Activated CD4-positive, alpha-beta T cell treated with anti-CD3 and anti-CD28 coated beads for 36 hours (primary cell): ENCODE measurements around the gene NBEAL2. TPM values are rescaled to one million over a fixed set of nuclear protein-coding genes. Genes with fewer than 3 reads are reported as not detected.

Experiments
- ATAC-seq: fragments of 200-7000 bp; cut with Tn5 transposase; one replicate; pipeline ENCODE4 v1.10.0; 2021; ENCODE audit warnings: mild to moderate bottlenecking, moderate library complexity
- CTCF ChIA-PET: fragments of 350-600 bp; sonication (Branson Sonifier 250); formaldehyde crosslinking; loops from one replicate; lab custom pipeline; 2021; ENCODE audit warnings: antibody characterized with exemption; lab: Charles Lee
- POLR2A ChIA-PET: fragments of 350-600 bp; sonication (Branson Sonifier 250); formaldehyde crosslinking; loops from one replicate; lab custom pipeline; 2021; ENCODE audit warnings: antibody characterized with exemption, inconsistent platforms; lab: Charles Lee
- DNase-seq: peaks from one replicate; pipeline ENCODE4 v3.0.0-alpha.2; 2020
- H3K27ac Mint-ChIP-seq: one replicate; pipeline ENCODE4 v1.8.0; 2021; ENCODE audit warnings: mixed read lengths
- H3K27me3 Mint-ChIP-seq: one replicate; pipeline ENCODE4 v1.8.0; 2021; ENCODE audit warnings: mixed read lengths
- H3K36me3 Mint-ChIP-seq: one replicate; pipeline ENCODE4 v1.8.0; 2021; ENCODE audit warnings: low read depth, mixed read lengths
- H3K4me1 Mint-ChIP-seq: one replicate; pipeline ENCODE4 v1.8.0; 2021; ENCODE audit warnings: mixed read lengths
- H3K4me3 Mint-ChIP-seq: one replicate; pipeline ENCODE4 v1.8.0; 2021; ENCODE audit warnings: mild to moderate bottlenecking, moderate library complexity, mixed read lengths
- H3K9me3 Mint-ChIP-seq: one replicate; pipeline ENCODE4 v1.8.0; 2021; ENCODE audit warnings: low read depth, mixed read lengths
- intact Hi-C, 2 experiments: fragments of 100-400 bp; cut with DNase I in 1 of 2; cut with micrococcal nuclease in 1 of 2; formaldehyde crosslinking; loops; one replicate each; pipeline versions ENCODE4 v1.14.2 to v1.15.1; 2022 to 2024; cut with DNase I, micrococcal nuclease
- total RNA-seq, 2 experiments: library from RNA; stranded (reverse); gene quantifications; one replicate each; pipeline ENCODE4 v1.2.3, GENCODE V29; 2021

NBEAL2 gene
- total RNA-seq, 2 experiments from 2014 or later = 83.4 to 84.9 TPM

- POLR2A ChIA-PET = interaction anchor here (0.7 kb wide), 1 partner anchor 94 kb away, joined by 4 read pairs; no protein-coding TSS in a partner anchor
- CTCF ChIA-PET = interaction anchor here (0.5 to 1.6 kb wide), 3 partner anchors 17 to 461 kb away, joined by 3 to 5 read pairs (median 3); no protein-coding TSS in a partner anchor
- H3K4me1 Mint-ChIP-seq = peaks cover 4% of the 10 kb centered on the region
- ATAC-seq = no peak
- no peak overlapping the region for H3K4me3 Mint-ChIP-seq
- no peaks in the 10 kb centered on the region for H3K9me3 Mint-ChIP-seq
- no peaks in the 10 kb centered on the region for H3K27me3 Mint-ChIP-seq
- H3K27ac Mint-ChIP-seq = peak overlapping the region; percentile 19
- DNase-seq = no peak
- intact Hi-C loops = loop anchor here (1.0 to 2.0 kb wide), 5 partner anchors 10 to 371 kb away; partner anchors contain the start of genes CCDC12 (in 1 of the 2) and NBEAL2 (in 1 of the 2)
- H3K36me3 Mint-ChIP-seq = peaks cover 27% of the 10 kb centered on the region
Observed at GRCh38 chr3:47008851-47009224, 29.4 kb downstream of the NBEAL2 start.

- DNase-seq (peak; percentile 84), ATAC-seq (peak; percentile 93)
- Mint-ChIP-seq H3K27me3 (no peaks in the 10 kb centered on the region), H3K9me3 (no peaks in the 10 kb centered on the region), H3K27ac (peak overlapping the region; percentile 58), H3K4me1 (peaks cover 4% of the 10 kb centered on the region), H3K4me3 (peak overlapping the region; percentile 57), H3K36me3 (peaks cover 25% of the 10 kb centered on the region)
- ChIA-PET POLR2A (interaction anchor here (0.7 kb wide), 1 partner anchor 94 kb away, joined by 4 read pairs; no protein-coding TSS in a partner anchor), CTCF (interaction anchor here (0.5 to 1.6 kb wide), 4 partner anchors 17 to 461 kb away, joined by 3 to 5 read pairs (median 3); no protein-coding TSS in a partner anchor)
- intact Hi-C loops = loop anchor here (1.0 to 10.0 kb wide), 6 partner anchors 10 to 371 kb away; partner anchors contain the start of genes CCDC12 (in 1 of the 2) and NBEAL2 (in 1 of the 2)
Observed at GRCh38 chr3:47009225-47010110, 30.0 kb downstream of the NBEAL2 start.

- DNase-seq = no peak
- POLR2A ChIA-PET = interaction anchor here (0.8 kb wide), 1 partner anchor 9 kb away, joined by 3 read pairs; no protein-coding TSS in a partner anchor
- CTCF ChIA-PET = interaction anchor here (0.6 to 1.3 kb wide), 3 partner anchors 18 to 257 kb away, joined by 3 to 4 read pairs (median 3); no protein-coding TSS in a partner anchor
- Mint-ChIP-seq H3K4me1 (peaks cover 4% of the 10 kb centered on the region), H3K36me3 (peaks cover 26% of the 10 kb centered on the region), H3K9me3 (no peaks in the 10 kb centered on the region), H3K27me3 (no peaks in the 10 kb centered on the region), H3K4me3 (peak overlapping the region; percentile 57), H3K27ac (peak overlapping the region; percentile 79)
- intact Hi-C loops = loop anchor here in 1 of 2 experiments (10.0 kb wide), 1 partner anchor 365 kb away; no protein-coding TSS in a partner anchor
- no peak for ATAC-seq
Observed at GRCh38 chr3:47010111-47010712, 30.7 kb downstream of the NBEAL2 start.

GRCh38 chr3:47010910-47011309, 31.4 kb downstream of the NBEAL2 start:
- ChIA-PET POLR2A (interaction anchor here (0.8 kb wide), 1 partner anchor 9 kb away, joined by 3 read pairs; no protein-coding TSS in a partner anchor), CTCF (interaction anchor here (1.3 kb wide), 1 partner anchor 25 kb away, joined by 4 read pairs; no protein-coding TSS in a partner anchor)
- H3K4me3 Mint-ChIP-seq = no peak overlapping the region
- intact Hi-C loops = loop anchor here in 1 of 2 experiments (10.0 kb wide), 1 partner anchor 364 kb away; no protein-coding TSS in a partner anchor
- peaks cover 4% of the 10 kb centered on the region for H3K4me1 Mint-ChIP-seq
- no peak for ATAC-seq
- no peaks in the 10 kb centered on the region for H3K9me3 Mint-ChIP-seq
- H3K27ac Mint-ChIP-seq = no peak overlapping the region
- peaks cover 23% of the 10 kb centered on the region for H3K36me3 Mint-ChIP-seq
- DNase-seq = no peak
- no peaks in the 10 kb centered on the region for H3K27me3 Mint-ChIP-seq

GRCh38 chr3:47011371-47011770, 31.9 kb downstream of the NBEAL2 start:
- no peak overlapping the region for H3K4me3 Mint-ChIP-seq
- DNase-seq = no peak
- H3K27ac Mint-ChIP-seq = no peak overlapping the region
- H3K27me3 Mint-ChIP-seq = no peaks in the 10 kb centered on the region
- H3K9me3 Mint-ChIP-seq = no peaks in the 10 kb centered on the region
- POLR2A ChIA-PET = no interaction called here
- peaks cover 19% of the 10 kb centered on the region for H3K36me3 Mint-ChIP-seq
- no peak for ATAC-seq
- H3K4me1 Mint-ChIP-seq = peaks cover 6% of the 10 kb centered on the region
- CTCF ChIA-PET = interaction anchor here (1.3 kb wide), 1 partner anchor 24 kb away, joined by 4 read pairs; no protein-coding TSS in a partner anchor
- intact Hi-C loops = loop anchor here in 1 of 2 experiments (10.0 kb wide), 1 partner anchor 363 kb away; no protein-coding TSS in a partner anchor

GRCh38 chr3:47012342-47013230, 33.1 kb downstream of the NBEAL2 start:
- ChIA-PET POLR2A (no interaction called here), CTCF (no interaction called here)
- Mint-ChIP-seq H3K36me3 (peaks cover 22% of the 10 kb centered on the region), H3K4me3 (no peak overlapping the region), H3K27ac (no peak overlapping the region), H3K27me3 (no peaks in the 10 kb centered on the region), H3K4me1 (peaks cover 19% of the 10 kb centered on the region), H3K9me3 (no peaks in the 10 kb centered on the region)
- DNase-seq (no peak), ATAC-seq (no peak)
- intact Hi-C loops = loop anchor here in 1 of 2 experiments (10.0 kb wide), 1 partner anchor 362 kb away; no protein-coding TSS in a partner anchor

GRCh38 chr3:47013231-47013630, 33.8 kb downstream of the NBEAL2 start:
- no peak overlapping the region for H3K27ac Mint-ChIP-seq
- DNase-seq (no peak), ATAC-seq (no peak)
- ChIA-PET POLR2A (no interaction called here), CTCF (interaction anchor here (0.7 kb wide), 1 partner anchor 9 kb away, joined by 3 read pairs; no protein-coding TSS in a partner anchor)
- H3K36me3 Mint-ChIP-seq = peaks cover 24% of the 10 kb centered on the region
- H3K27me3 Mint-ChIP-seq = no peaks in the 10 kb centered on the region
- no peak overlapping the region for H3K4me3 Mint-ChIP-seq
- intact Hi-C loops = loop anchor here in 1 of 2 experiments (10.0 kb wide), 1 partner anchor 362 kb away; no protein-coding TSS in a partner anchor
- peaks cover 25% of the 10 kb centered on the region for H3K4me1 Mint-ChIP-seq
- no peaks in the 10 kb centered on the region for H3K9me3 Mint-ChIP-seq

GRCh38 chr3:47014036-47014435, 34.6 kb downstream of the NBEAL2 start:
- ChIA-PET CTCF (interaction anchor here (0.6 to 0.7 kb wide), 2 partner anchors 8 to 291 kb away, joined by 3 read pairs; no protein-coding TSS in a partner anchor), POLR2A (no interaction called here)
- no peak overlapping the region for H3K4me3 Mint-ChIP-seq
- H3K36me3 Mint-ChIP-seq = peaks cover 26% of the 10 kb centered on the region
- DNase-seq = no peak
- H3K4me1 Mint-ChIP-seq = peaks cover 33% of the 10 kb centered on the region
- peak overlapping the region; percentile 47 for H3K27ac Mint-ChIP-seq
- intact Hi-C loops = loop anchor here in 1 of 2 experiments (10.0 kb wide), 1 partner anchor 361 kb away; no protein-coding TSS in a partner anchor
- H3K9me3 Mint-ChIP-seq = no peaks in the 10 kb centered on the region
- no peaks in the 10 kb centered on the region for H3K27me3 Mint-ChIP-seq
- no peak for ATAC-seq

- no peaks in the 10 kb centered on the region for H3K27me3 Mint-ChIP-seq
- intact Hi-C loops = loop anchor here (5.0 to 10.0 kb wide), 5 partner anchors 42 to 360 kb away; partner anchors contain the start of genes KIF9 (in 1 of the 2), KLHL18 (in 1 of the 2) and SETD2 (in 1 of the 2)
- peak overlapping the region; percentile 24 for H3K27ac Mint-ChIP-seq
- CTCF ChIA-PET = interaction anchor here (1.1 kb wide), 1 partner anchor 9 kb away, joined by 3 read pairs; no protein-coding TSS in a partner anchor
- no peak overlapping the region for H3K4me3 Mint-ChIP-seq
- DNase-seq (no peak), ATAC-seq (no peak)
- H3K4me1 Mint-ChIP-seq = peaks cover 43% of the 10 kb centered on the region
- POLR2A ChIA-PET = no interaction called here
- H3K36me3 Mint-ChIP-seq = peaks cover 26% of the 10 kb centered on the region
- no peaks in the 10 kb centered on the region for H3K9me3 Mint-ChIP-seq
Observed at GRCh38 chr3:47015151-47015550, 35.7 kb downstream of the NBEAL2 start.
